Tibial nerve (tissue), 4 donors: Measurements from ENCODE around the gene LAMTOR4. TPM values are rescaled to one million over a fixed set of nuclear protein-coding genes. Genes with fewer than 3 reads are reported as not detected.

Source experiments
- DNase-seq, 2 donors: peaks; one replicate each; pipeline ENCODE4 v3.0.0-alpha.2; 2019; ENCODE audit warnings: low spot score in 2 of 2
- H3K27ac ChIP-seq, 4 donors: fragments of 200-600 bp; sonication (generic) in 3 of 4; one replicate each; pipeline ENCODE4 v1.5.1; 2017 to 2019; ENCODE audit warnings: mild to moderate bottlenecking in 1 of 4
- H3K27me3 ChIP-seq, 2 donors: fragments of 200-600 bp; sonication (generic) in 1 of 2; one replicate each; pipeline versions ENCODE4 v1.5.1 to v1.6.0; 2017 to 2019
- H3K36me3 ChIP-seq, 3 donors: fragments of 200-600 bp; sonication (generic); one replicate each; pipeline ENCODE4 v1.5.1; 2018 to 2019
- H3K4me1 ChIP-seq, 4 donors: fragments of 200-600 bp; sonication (generic) in 3 of 4; one replicate each; pipeline ENCODE4 v1.5.1; 2017 to 2019
- H3K4me3 ChIP-seq, 4 donors: fragments of 200-600 bp; sonication (generic) in 3 of 4; one replicate each; pipeline ENCODE4 v1.5.1; 2017 to 2019; ENCODE audit warnings: mild to moderate bottlenecking in 1 of 4, moderate library complexity in 1 of 4
- H3K9me3 ChIP-seq, 4 donors: fragments of 200-600 bp; sonication (generic) in 3 of 4; one replicate each; pipeline ENCODE4 v1.5.1; 2017 to 2019
- EP300 ChIP-seq, 2 donors: sonication (generic); formaldehyde crosslinking; IDR thresholded peaks; one replicate each; pipeline ENCODE4 v1.6.1; 2017; ENCODE audit warnings: antibody characterized with exemption in 2 of 2, mild to moderate bottlenecking in 1 of 2
- POLR2A ChIP-seq, 2 donors: fragments of 450-650 bp; IDR thresholded peaks; one replicate each; pipeline ENCODE4 v1.6.1; 2017; ENCODE audit warnings: antibody characterized with exemption in 2 of 2, mild to moderate bottlenecking in 2 of 2, moderate library complexity in 2 of 2
- WGBS, 2 donors: methylation state at CpG; one replicate each; pipeline ENCODE4 v1.1.5; 2018; 5-methylcytosine and 5-hydroxymethylcytosine counted together
- total RNA-seq, 4 donors: library from RNA; depleted of rRNA; stranded (reverse); fragments of >200 nt; gene quantifications; one replicate each; pipeline ENCODE4 v1.1.0, GENCODE V29; 2016
- TF ChIP-seq, protein P1 (sequence below), 5 experiments: fragments of 200-600 bp in 3 of 5; fragments of 450-650 bp in 2 of 5; sonication (generic) in 3 of 5; IDR thresholded peaks; one replicate each; pipeline ENCODE4 v1.5.1; 2016 to 2019; ENCODE audit warnings: antibody characterized with exemption in 5 of 5, mild to moderate bottlenecking in 3 of 5, moderate library complexity in 2 of 5

LAMTOR4 gene
- total RNA-seq, 4 donors from 2014 or later = 226 to 312 (median 252) TPM

DNA sequence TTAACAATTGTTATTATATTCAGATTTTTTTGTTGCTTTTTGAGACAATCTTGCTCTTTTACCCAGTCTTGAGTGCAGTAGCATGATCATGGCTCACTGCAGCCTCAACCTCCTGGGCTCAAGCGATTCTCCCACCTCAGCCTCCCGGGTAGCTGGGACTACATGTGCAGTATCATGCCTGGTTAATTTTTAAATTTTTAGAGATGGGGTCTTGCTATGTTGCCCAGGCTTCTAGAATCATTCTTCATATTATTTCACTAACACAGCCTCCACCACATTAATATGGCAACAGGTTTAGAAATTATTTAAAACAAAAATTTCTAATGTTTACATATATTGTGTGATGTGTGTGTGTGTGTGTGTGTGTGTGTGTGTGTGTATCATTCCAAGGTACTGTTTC is 1.4 kb upstream of the LAMTOR4 start:
- Histone ChIP-seq H3K27ac (no peak overlapping the region), H3K4me1 (peaks cover 0 to 30% (median 9%) of the 10 kb centered on the region in 4 donors), H3K36me3 (peaks cover 0 to 17% (median 0%) of the 10 kb centered on the region in 3 donors), H3K27me3 (no peaks in the 10 kb centered on the region), H3K9me3 (no peaks in the 10 kb centered on the region), H3K4me3 (no peak overlapping the region)
- DNase-seq = no peak
- TF ChIP-seq, protein P1, sequence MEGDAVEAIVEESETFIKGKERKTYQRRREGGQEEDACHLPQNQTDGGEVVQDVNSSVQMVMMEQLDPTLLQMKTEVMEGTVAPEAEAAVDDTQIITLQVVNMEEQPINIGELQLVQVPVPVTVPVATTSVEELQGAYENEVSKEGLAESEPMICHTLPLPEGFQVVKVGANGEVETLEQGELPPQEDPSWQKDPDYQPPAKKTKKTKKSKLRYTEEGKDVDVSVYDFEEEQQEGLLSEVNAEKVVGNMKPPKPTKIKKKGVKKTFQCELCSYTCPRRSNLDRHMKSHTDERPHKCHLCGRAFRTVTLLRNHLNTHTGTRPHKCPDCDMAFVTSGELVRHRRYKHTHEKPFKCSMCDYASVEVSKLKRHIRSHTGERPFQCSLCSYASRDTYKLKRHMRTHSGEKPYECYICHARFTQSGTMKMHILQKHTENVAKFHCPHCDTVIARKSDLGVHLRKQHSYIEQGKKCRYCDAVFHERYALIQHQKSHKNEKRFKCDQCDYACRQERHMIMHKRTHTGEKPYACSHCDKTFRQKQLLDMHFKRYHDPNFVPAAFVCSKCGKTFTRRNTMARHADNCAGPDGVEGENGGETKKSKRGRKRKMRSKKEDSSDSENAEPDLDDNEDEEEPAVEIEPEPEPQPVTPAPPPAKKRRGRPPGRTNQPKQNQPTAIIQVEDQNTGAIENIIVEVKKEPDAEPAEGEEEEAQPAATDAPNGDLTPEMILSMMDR (IDR thresholded peaks at IDR 0.05) = no peak
- TF ChIP-seq EP300 (IDR thresholded peaks at IDR 0.05) = no peak
- no peak for TF ChIP-seq POLR2A (IDR thresholded peaks at IDR 0.05)
- WGBS, 2 donors = 97 to 98% methylated on average over 2 of the region's 2 CpGs

DNA sequence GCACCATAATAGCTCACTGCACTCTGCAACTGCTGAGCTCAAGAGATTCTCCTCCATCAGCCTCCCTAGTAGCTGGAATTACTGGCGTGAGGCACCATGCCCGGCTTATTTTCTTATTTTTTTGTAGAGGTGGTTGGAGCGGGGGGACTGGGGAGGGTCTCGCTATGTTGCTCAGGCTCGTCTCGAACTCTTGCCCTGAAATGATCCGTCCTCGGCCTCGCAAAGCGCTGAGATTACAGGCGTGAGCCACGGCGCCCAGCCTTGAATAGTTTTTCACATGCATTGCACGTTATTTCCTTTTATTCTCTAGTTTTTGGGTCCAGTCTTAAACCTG is 526 bp upstream of the LAMTOR4 start:
- Histone ChIP-seq H3K27ac (peak overlapping the region; percentile 75 to 95 (median 88)), H3K27me3 (no peaks in the 10 kb centered on the region), H3K9me3 (no peaks in the 10 kb centered on the region), H3K4me1 (peaks cover 0 to 32% (median 9%) of the 10 kb centered on the region in 4 donors), H3K4me3 (peak overlapping the region in 3 of 4 donors; percentile 69 to 90 (median 88)), H3K36me3 (peaks cover 0 to 19% (median 0%) of the 10 kb centered on the region in 3 donors)
- TF ChIP-seq EP300 (IDR thresholded peaks at IDR 0.05) (no peak), POLR2A (IDR thresholded peaks at IDR 0.05) (no peak)
- TF ChIP-seq, protein P1 (IDR thresholded peaks at IDR 0.05) = no peak
- DNase-seq = no peak
- 14 to 17% methylated on average over 14 of the region's 14 CpGs for WGBS, 2 donors

DNA sequence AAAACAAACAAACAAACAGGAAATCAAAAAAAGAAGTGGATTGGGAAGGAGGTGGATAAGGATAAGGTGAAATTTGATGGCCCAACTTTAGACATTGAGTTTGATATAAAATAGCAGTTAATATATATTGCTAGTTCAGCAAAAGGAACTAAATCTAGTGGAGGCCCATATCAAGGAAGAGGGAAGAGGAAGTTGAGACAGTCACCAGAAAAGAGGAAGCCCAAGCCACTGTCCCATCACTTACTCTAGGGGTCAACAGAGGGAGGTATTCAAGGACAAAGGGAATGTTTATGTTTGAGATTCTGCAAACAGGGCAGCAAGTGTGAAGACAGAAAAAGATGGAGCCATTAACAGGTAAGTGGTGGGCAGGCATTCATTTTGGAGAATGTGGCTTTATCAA is 3.7 kb downstream of the LAMTOR4 start:
- Histone ChIP-seq H3K9me3 (no peaks in the 10 kb centered on the region), H3K27me3 (no peaks in the 10 kb centered on the region), H3K4me1 (peaks cover 0 to 67% (median 14%) of the 10 kb centered on the region in 4 donors), H3K27ac (peak overlapping the region in 1 of 4 donors; percentile 35), H3K4me3 (no peak overlapping the region), H3K36me3 (peaks cover 0 to 59% (median 0%) of the 10 kb centered on the region in 3 donors)
- no peak for TF ChIP-seq EP300 (IDR thresholded peaks at IDR 0.05)
- no peak for TF ChIP-seq POLR2A (IDR thresholded peaks at IDR 0.05)
- TF ChIP-seq, protein P1 (IDR thresholded peaks at IDR 0.05) = no peak
- no peak for DNase-seq

DNA sequence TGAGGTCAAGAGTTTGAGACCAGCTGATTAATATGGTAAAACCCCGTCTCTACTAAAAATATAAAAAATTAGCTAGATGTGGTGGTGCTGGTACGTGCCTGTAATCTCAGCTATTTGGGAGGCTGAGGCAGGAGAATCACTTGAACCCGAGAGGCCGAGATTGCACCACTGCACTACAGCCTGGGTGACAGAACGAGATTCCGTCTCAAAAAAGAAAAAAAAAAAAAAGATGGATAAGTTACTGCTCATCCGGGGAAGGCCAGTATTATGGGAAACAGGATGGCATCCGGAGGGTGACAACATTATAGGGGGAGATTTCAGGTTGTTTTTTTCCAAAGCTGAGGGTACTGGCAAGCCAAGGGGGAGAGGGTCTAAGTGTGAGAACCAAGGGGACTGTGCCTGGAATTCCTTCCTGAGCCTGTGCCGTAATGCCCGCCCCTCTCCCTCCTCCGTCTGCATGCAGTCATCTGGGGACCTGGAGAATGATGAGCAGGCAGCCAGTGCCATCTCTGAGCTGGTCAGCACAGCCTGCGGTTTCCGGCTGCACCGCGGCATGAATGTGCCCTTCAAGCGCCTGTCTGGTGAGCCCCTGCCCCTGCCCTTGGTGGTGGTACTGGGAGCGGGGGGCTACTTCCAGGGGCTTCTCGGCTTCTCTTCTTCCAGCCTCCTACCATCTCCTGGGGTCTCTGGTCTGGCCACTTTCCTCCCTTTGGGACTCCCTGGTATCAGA is 4.4 kb downstream of the LAMTOR4 start:
- peaks cover 0 to 72% (median 21%) of the 10 kb centered on the region in 4 donors for H3K4me1 ChIP-seq
- TF ChIP-seq, protein P1 (IDR thresholded peaks at IDR 0.05) = no peak
- TF ChIP-seq EP300 (IDR thresholded peaks at IDR 0.05) (no peak), POLR2A (IDR thresholded peaks at IDR 0.05) (no peak)
- H3K36me3 ChIP-seq = peaks cover 0 to 59% (median 0%) of the 10 kb centered on the region in 3 donors

DNA sequence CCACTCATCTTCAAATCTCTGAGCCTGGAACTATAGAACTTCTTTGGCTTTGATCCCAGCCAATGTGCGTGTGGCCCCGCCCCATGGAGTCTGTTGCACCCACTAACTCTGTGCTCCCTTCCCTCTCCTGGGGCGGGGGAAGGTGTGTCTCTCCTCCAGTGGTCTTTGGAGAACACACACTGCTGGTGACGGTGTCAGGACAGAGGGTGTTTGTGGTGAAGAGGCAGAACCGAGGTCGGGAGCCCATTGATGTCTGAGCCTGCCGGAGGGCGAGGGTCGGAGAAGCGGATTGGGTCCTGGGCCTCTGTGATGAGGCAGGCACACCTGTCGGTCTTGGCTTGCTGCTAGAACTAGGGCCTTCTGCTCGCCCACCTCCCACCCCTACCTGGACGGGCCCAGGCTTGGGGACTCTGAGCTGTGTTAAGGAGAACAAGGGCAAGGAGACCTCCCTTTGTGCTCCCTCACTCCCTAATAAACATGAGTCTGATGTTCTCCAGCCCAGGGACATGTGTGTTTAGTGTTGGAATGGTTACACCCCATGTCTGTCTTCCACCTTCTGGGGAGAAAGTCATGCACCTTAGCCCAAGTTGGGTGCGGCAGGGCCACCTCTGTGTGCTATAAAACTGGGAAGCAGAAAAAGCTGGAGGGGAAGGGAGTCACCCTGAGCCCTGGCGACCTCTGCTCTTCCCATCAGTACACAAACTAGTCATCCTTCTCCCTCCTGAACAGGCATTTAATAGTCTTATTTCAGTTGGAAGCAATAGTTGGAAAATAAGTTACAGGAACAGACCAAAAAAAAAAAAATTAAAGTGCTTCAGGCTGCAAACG is 5.2 kb downstream of the LAMTOR4 start:
- H3K4me3 ChIP-seq = no peak overlapping the region
- TF ChIP-seq, protein P1 (IDR thresholded peaks at IDR 0.05) = no peak
- TF ChIP-seq EP300 (IDR thresholded peaks at IDR 0.05) = no peak
- TF ChIP-seq POLR2A (IDR thresholded peaks at IDR 0.05) = no peak
- WGBS, 2 donors = 74 to 80% methylated on average over 16 of the region's 16 CpGs
- no peak for DNase-seq
- H3K4me1 ChIP-seq = peaks cover 0 to 74% (median 23%) of the 10 kb centered on the region in 4 donors
- H3K27ac ChIP-seq = peak overlapping the region in 2 of 4 donors; percentile 21 to 49
- peaks cover 0 to 59% (median 0%) of the 10 kb centered on the region in 3 donors for H3K36me3 ChIP-seq
- H3K27me3 ChIP-seq = no peaks in the 10 kb centered on the region
- no peaks in the 10 kb centered on the region for H3K9me3 ChIP-seq

More for the DNA sequence above, 4.4 kb downstream of the LAMTOR4 start:
- Histone ChIP-seq H3K27me3 (no peaks in the 10 kb centered on the region), H3K9me3 (no peaks in the 10 kb centered on the region), H3K27ac (peak overlapping the region in 1 of 4 donors; percentile 35), H3K4me3 (no peak overlapping the region)
- no peak for DNase-seq
- WGBS, 2 donors = 82 to 89% methylated on average over 18 of the region's 18 CpGs
